Stimulated activated naive CD8-positive, alpha-beta T cell treated with anti-CD3 and anti-CD28 coated beads, Interleukin-15, amount 100 ng/mL, for 72 hours (primary cell): ENCODE measurements around the gene GPC2.
"Not testable (repeated sequence)": the region's sequence is repeated elsewhere in the genome, so short reads cannot be mapped to it uniquely, and the experiment has no call there.

ENCODE experiments used
- ATAC-seq: fragments of 150-1000 bp; cut with Tn5 transposase; 2 replicates; pipeline ENCODE4 v1.10.0; 2021; ENCODE audit warnings: mild to moderate bottlenecking, moderate library complexity
- DNase-seq, 2 donors: peaks; one replicate each; pipeline ENCODE4 v3.0.0; 2021 to 2022
- H3K27ac Mint-ChIP-seq, 2 donors: one replicate each; pipeline ENCODE4 v1.8.0; 2022; ENCODE audit warnings: mild to moderate bottlenecking in 2 of 2, mixed read lengths in 2 of 2, moderate library complexity in 2 of 2
- H3K27me3 Mint-ChIP-seq: one replicate; pipeline ENCODE4 v1.8.0; 2022; ENCODE audit warnings: mixed read lengths
- H3K4me1 Mint-ChIP-seq: one replicate; pipeline ENCODE4 v1.8.0; 2022; ENCODE audit warnings: mild to moderate bottlenecking, mixed read lengths
- H3K4me3 Mint-ChIP-seq, 2 donors: one replicate each; pipeline ENCODE4 v1.8.0; 2022; ENCODE audit warnings: mild to moderate bottlenecking in 2 of 2, mixed read lengths in 2 of 2, moderate library complexity in 1 of 2
- H3K9me3 Mint-ChIP-seq, 2 donors: one replicate each; pipeline ENCODE4 v1.8.0; 2022; ENCODE audit warnings: mixed read lengths in 2 of 2

GPC2 gene

GRCh38 chr7:100185726-100186125 is 8.5 kb upstream of the GPC2 start:
- H3K4me1 Mint-ChIP-seq: peaks cover 49% of the 10 kb centered on the region
- DNase-seq (no peak), ATAC-seq (no peak)
- H3K9me3 Mint-ChIP-seq: peaks cover 0 to under 1% of the 10 kb centered on the region in 2 donors
- H3K4me3 Mint-ChIP-seq: no peak overlapping the region
- H3K27me3 Mint-ChIP-seq: no peaks in the 10 kb centered on the region
- no peak overlapping the region for H3K27ac Mint-ChIP-seq

- DNase-seq, H3K27ac Mint-ChIP-seq, H3K27me3 Mint-ChIP-seq, ATAC-seq, H3K4me3 Mint-ChIP-seq, H3K9me3 Mint-ChIP-seq: not testable (repeated sequence)
- peaks cover 39% of the 10 kb centered on the region for H3K4me1 Mint-ChIP-seq
Measured at GRCh38 chr7:100183090-100183489, 5.9 kb upstream of the GPC2 start.

GRCh38 chr7:100182616-100183015 is 5.4 kb upstream of the GPC2 start:
- H3K9me3 Mint-ChIP-seq, ATAC-seq, H3K4me3 Mint-ChIP-seq, H3K27ac Mint-ChIP-seq, H3K27me3 Mint-ChIP-seq, DNase-seq: not testable (repeated sequence)
- peaks cover 40% of the 10 kb centered on the region for H3K4me1 Mint-ChIP-seq

GRCh38 chr7:100180084-100180483 is 2.9 kb upstream of the GPC2 start:
- DNase-seq, H3K9me3 Mint-ChIP-seq, ATAC-seq, H3K27me3 Mint-ChIP-seq: not testable (repeated sequence)
- H3K27ac Mint-ChIP-seq: peak overlapping the region in 1 of 2 donors; percentile 84
- H3K4me1 Mint-ChIP-seq: peaks cover 65% of the 10 kb centered on the region
- peak overlapping the region; percentile 71 to 88 for H3K4me3 Mint-ChIP-seq

GRCh38 chr7:100176096-100177044 is 811 bp downstream of the GPC2 start:
- peaks cover 50% of the 10 kb centered on the region for H3K4me1 Mint-ChIP-seq
- H3K4me3 Mint-ChIP-seq: peak overlapping the region; percentile 87
- no peak for DNase-seq
- H3K27ac Mint-ChIP-seq: no peak overlapping the region
- no peak for ATAC-seq
- H3K27me3 Mint-ChIP-seq: peaks cover 6% of the 10 kb centered on the region
- peaks cover 0 to 7% of the 10 kb centered on the region in 2 donors for H3K9me3 Mint-ChIP-seq

GRCh38 chr7:100175296-100175935 is 1.8 kb downstream of the GPC2 start:
- Mint-ChIP-seq H3K27ac (no peak overlapping the region), H3K4me3 (peak overlapping the region in 1 of 2 donors; percentile 6), H3K27me3 (peaks cover 6% of the 10 kb centered on the region), H3K9me3 (peaks cover 0 to 4% of the 10 kb centered on the region in 2 donors), H3K4me1 (peaks cover 47% of the 10 kb centered on the region)
- no peak for ATAC-seq
- no peak for DNase-seq

- Mint-ChIP-seq H3K27me3 (peaks cover 6% of the 10 kb centered on the region), H3K27ac (no peak overlapping the region), H3K4me1 (peaks cover 47% of the 10 kb centered on the region), H3K9me3 (no peaks in the 10 kb centered on the region), H3K4me3 (no peak overlapping the region)
- ATAC-seq (no peak), DNase-seq (no peak)
Measured at GRCh38 chr7:100174582-100174981, 2.6 kb downstream of the GPC2 start.

- ATAC-seq (no peak), DNase-seq (no peak)
- H3K27ac Mint-ChIP-seq: peak overlapping the region in 1 of 2 donors; percentile 8
- peaks cover 54% of the 10 kb centered on the region for H3K4me1 Mint-ChIP-seq
- H3K9me3 Mint-ChIP-seq: no peaks in the 10 kb centered on the region
- no peak overlapping the region for H3K4me3 Mint-ChIP-seq
- peaks cover 6% of the 10 kb centered on the region for H3K27me3 Mint-ChIP-seq
Measured at GRCh38 chr7:100173806-100174495, 3.2 kb downstream of the GPC2 start.

GRCh38 chr7:100171840-100172239 is 5.3 kb downstream of the GPC2 start:
- peak; percentile 16 for ATAC-seq
- peaks cover 66% of the 10 kb centered on the region for H3K4me1 Mint-ChIP-seq
- no peak for DNase-seq

GRCh38 chr7:100171087-100171681 is 6.0 kb downstream of the GPC2 start:
- no peak for DNase-seq
- no peaks in the 10 kb centered on the region for H3K9me3 Mint-ChIP-seq

More at GRCh38 chr7:100171840-100172239, 5.3 kb downstream of the GPC2 start:
- Mint-ChIP-seq H3K9me3 (no peaks in the 10 kb centered on the region), H3K4me3 (peak overlapping the region; percentile 78), H3K27ac (no peak overlapping the region), H3K27me3 (peaks cover 6% of the 10 kb centered on the region)

GRCh38 chr7:100170101-100170897 is 6.9 kb downstream of the GPC2 start:
- no peak for ATAC-seq

More at GRCh38 chr7:100171087-100171681, 6.0 kb downstream of the GPC2 start:
- peak; percentile 63 for ATAC-seq
- Mint-ChIP-seq H3K27me3 (peaks cover under 1% of the 10 kb centered on the region), H3K27ac (no peak overlapping the region), H3K4me1 (peaks cover 66% of the 10 kb centered on the region), H3K4me3 (peak overlapping the region; percentile 71 to 73)

GRCh38 chr7:100169147-100169850 is 7.9 kb downstream of the GPC2 start:
- ATAC-seq: peak; percentile 16
- no peak for DNase-seq
- H3K9me3 Mint-ChIP-seq: no peaks in the 10 kb centered on the region
- H3K27me3 Mint-ChIP-seq: no peaks in the 10 kb centered on the region
- H3K4me1 Mint-ChIP-seq: peaks cover 67% of the 10 kb centered on the region
- H3K27ac Mint-ChIP-seq: peak overlapping the region in 1 of 2 donors; percentile 94
- peak overlapping the region; percentile 82 to 89 for H3K4me3 Mint-ChIP-seq

More at GRCh38 chr7:100170101-100170897, 6.9 kb downstream of the GPC2 start:
- H3K9me3 Mint-ChIP-seq: no peaks in the 10 kb centered on the region
- no peak for DNase-seq
- H3K27ac Mint-ChIP-seq: no peak overlapping the region
- H3K4me1 Mint-ChIP-seq: peaks cover 67% of the 10 kb centered on the region
- peak overlapping the region; percentile 71 to 73 for H3K4me3 Mint-ChIP-seq
- H3K27me3 Mint-ChIP-seq: no peaks in the 10 kb centered on the region

- H3K4me1 Mint-ChIP-seq: peaks cover 81% of the 10 kb centered on the region
- peak overlapping the region; percentile 38 to 94 for H3K27ac Mint-ChIP-seq
- H3K27me3 Mint-ChIP-seq: no peaks in the 10 kb centered on the region
- no peaks in the 10 kb centered on the region for H3K9me3 Mint-ChIP-seq
- H3K4me3 Mint-ChIP-seq: peak overlapping the region; percentile 82 to 89
- ATAC-seq: no peak
- no peak for DNase-seq
Measured at GRCh38 chr7:100167912-100168323, 9.3 kb downstream of the GPC2 start.
